DND-41 (cell line): ENCODE measurements around the gene MAP2K3.
A peak's percentile ranks its signal among the peaks of the same experiment; 100 is the strongest.
"Not testable (repeated sequence)": the region's sequence is repeated elsewhere in the genome, so short reads cannot be mapped to it uniquely, and the experiment has no call there.

Experiments
- ATAC-seq: fragments of 200-7000 bp; cut with Tn5 transposase; 3 replicates; pipeline ENCODE4 v1.9.1; 2021; ENCODE audit warnings: low read depth; ENCODE audit not compliant: insufficient read depth
- DNase-seq: peaks from one replicate; pipeline ENCODE4 v3.0.0-alpha.2; 2020
- H2AFZ ChIP-seq: 2 replicates; pipeline ENCODE4 v1.6.0; 2012; ENCODE audit warnings: low read depth, low read length
- H3K27ac ChIP-seq: 2 replicates; pipeline ENCODE4 v1.5.1; 2012; ENCODE audit warnings: low read length, inconsistent platforms
- H3K27me3 ChIP-seq: fragments of 200-600 bp; sonication (generic); 2 replicates; pipeline ENCODE4 v1.6.0; 2012; ENCODE audit warnings: low read length, mild to moderate bottlenecking, inconsistent platforms; ENCODE audit not compliant: insufficient read depth, poor library complexity
- H3K36me3 ChIP-seq: 2 replicates; pipeline ENCODE4 v1.5.1; 2012; ENCODE audit warnings: low read length, inconsistent platforms; ENCODE audit not compliant: insufficient read depth
- H3K4me1 ChIP-seq: 2 replicates; pipeline ENCODE4 v1.5.1; 2012; ENCODE audit warnings: mild to moderate bottlenecking, low read length; ENCODE audit not compliant: insufficient read depth
- H3K4me2 ChIP-seq: 2 replicates; pipeline ENCODE4 v1.6.0; 2012; ENCODE audit warnings: mild to moderate bottlenecking, moderate library complexity, low read length, inconsistent platforms; ENCODE audit not compliant: insufficient read depth
- H3K4me3 ChIP-seq, 2 experiments: fragments of 200-600 bp in 1 of 2; shearing (Covaris generic) in 1 of 2; 2 replicates each; pipeline ENCODE4 v1.5.1; 2012 to 2016; ENCODE audit warnings: inconsistent platforms in 2 of 2, low read length in 2 of 2, mild to moderate bottlenecking in 2 of 2, low read depth in 1 of 2, moderate library complexity in 1 of 2
- H3K79me2 ChIP-seq: 2 replicates; pipeline ENCODE4 v1.6.0; 2012; ENCODE audit warnings: low read length, inconsistent platforms; ENCODE audit not compliant: insufficient read depth
- H3K9ac ChIP-seq: 2 replicates; pipeline ENCODE4 v1.6.0; 2012; ENCODE audit warnings: low read depth, mild to moderate bottlenecking, inconsistent platforms, low read length, moderate library complexity
- H3K9me3 ChIP-seq: 2 replicates; pipeline ENCODE4 v1.5.1; 2012; ENCODE audit warnings: low read length, moderate library complexity, mild to moderate bottlenecking, inconsistent platforms; ENCODE audit not compliant: insufficient read depth, severe bottlenecking
- H4K20me1 ChIP-seq: 2 replicates; pipeline ENCODE4 v1.6.0; 2012; ENCODE audit warnings: low read length; ENCODE audit not compliant: insufficient read depth

The MAP2K3 gene

GRCh38 chr17:21321061-21321460 is 36.5 kb downstream of the MAP2K3 start:
- H3K9me3 ChIP-seq, DNase-seq, H3K4me2 ChIP-seq, H3K27me3 ChIP-seq, H3K9ac ChIP-seq, H3K79me2 ChIP-seq, H3K4me3 ChIP-seq, H3K4me1 ChIP-seq, H2AFZ ChIP-seq, ATAC-seq, H3K36me3 ChIP-seq, H3K27ac ChIP-seq, H4K20me1 ChIP-seq: not testable (repeated sequence)

GRCh38 chr17:21321744-21322191 is 37.3 kb downstream of the MAP2K3 start:
- not testable (repeated sequence) for H3K4me2 ChIP-seq, H3K4me1 ChIP-seq, H2AFZ ChIP-seq, H4K20me1 ChIP-seq, DNase-seq, H3K9me3 ChIP-seq, H3K4me3 ChIP-seq, ATAC-seq, H3K79me2 ChIP-seq, H3K9ac ChIP-seq, H3K36me3 ChIP-seq, H3K27me3 ChIP-seq, H3K27ac ChIP-seq

GRCh38 chr17:21323257-21324111 is 39.0 kb downstream of the MAP2K3 start:
- H3K4me1 ChIP-seq = not testable (repeated sequence)
- peak overlapping the region in 1 of 2 experiments; percentile 64; a peak in 3 of 4 replicates for H3K4me3 ChIP-seq

GRCh38 chr17:21324741-21325140 is 40.2 kb downstream of the MAP2K3 start:
- not testable (repeated sequence) for H3K27me3 ChIP-seq, H3K27ac ChIP-seq, H3K9me3 ChIP-seq, H3K4me1 ChIP-seq, H2AFZ ChIP-seq, H4K20me1 ChIP-seq, H3K9ac ChIP-seq, H3K4me3 ChIP-seq, DNase-seq, ATAC-seq, H3K79me2 ChIP-seq, H3K36me3 ChIP-seq, H3K4me2 ChIP-seq

More at GRCh38 chr17:21323257-21324111, 39.0 kb downstream of the MAP2K3 start:
- not testable (repeated sequence) for DNase-seq, H4K20me1 ChIP-seq, H3K36me3 ChIP-seq, H3K27me3 ChIP-seq, ATAC-seq, H3K27ac ChIP-seq, H3K79me2 ChIP-seq, H3K9ac ChIP-seq, H3K9me3 ChIP-seq
- Histone ChIP-seq H3K4me2 (peak overlapping the region; percentile 61; the same call in 1 of the 2 replicates), H2AFZ (peak overlapping the region; percentile 74)

- H3K27me3 ChIP-seq, H3K4me2 ChIP-seq, H3K79me2 ChIP-seq, ATAC-seq, H4K20me1 ChIP-seq, H3K9ac ChIP-seq, DNase-seq, H3K9me3 ChIP-seq, H3K4me3 ChIP-seq, H3K27ac ChIP-seq, H2AFZ ChIP-seq, H3K4me1 ChIP-seq, H3K36me3 ChIP-seq: not testable (repeated sequence)
Observed at GRCh38 chr17:21327921-21328320, 43.4 kb downstream of the MAP2K3 start.

- not testable (repeated sequence) for ATAC-seq, H2AFZ ChIP-seq
Observed at GRCh38 chr17:21328778-21329177, 44.3 kb downstream of the MAP2K3 start.

More at GRCh38 chr17:21328778-21329177, 44.3 kb downstream of the MAP2K3 start:
- not testable (repeated sequence) for H3K27ac ChIP-seq, H3K4me2 ChIP-seq, H3K36me3 ChIP-seq, H3K9me3 ChIP-seq, H4K20me1 ChIP-seq, H3K27me3 ChIP-seq, H3K9ac ChIP-seq, DNase-seq, H3K4me1 ChIP-seq, H3K4me3 ChIP-seq, H3K79me2 ChIP-seq
